ENCODE data around the gene MERTK. TPM values are rescaled to one million over a fixed set of nuclear protein-coding genes. Genes with fewer than 3 reads are reported as not detected.

Gene MERTK
- total RNA-seq, 1 donor from 2014 or later: 20.7 TPM

GRCh38 chr2:112045446-112046014 is 147.1 kb downstream of the MERTK start:
- no peaks in the 10 kb centered on the region for H3K9me3 ChIP-seq
- ATAC-seq (no peak), DNase-seq (no peak)
- no peak for TF ChIP-seq CTCF (IDR thresholded peaks at IDR 0.05)
- peaks cover 17% of the 10 kb centered on the region for H3K4me1 ChIP-seq
- H3K27me3 ChIP-seq (ENCODE audit: low read depth): no peaks in the 10 kb centered on the region
- H3K4me3 ChIP-seq: no peak overlapping the region
- no peaks in the 10 kb centered on the region for H3K36me3 ChIP-seq
- no peak overlapping the region for H3K27ac ChIP-seq
- intact Hi-C loops (cut with DNase I): loop anchor here (10.0 kb wide), 1 partner anchor 151 kb away; the partner anchor contains the start of gene MERTK

- Histone ChIP-seq H3K9me3 (no peaks in the 10 kb centered on the region), H3K36me3 (no peaks in the 10 kb centered on the region), H3K4me1 (peaks cover 17% of the 10 kb centered on the region), H3K27me3 (ENCODE audit: low read depth) (no peaks in the 10 kb centered on the region), H3K4me3 (no peak overlapping the region), H3K27ac (no peak overlapping the region)
- ATAC-seq (no peak), DNase-seq (no peak)
- intact Hi-C loops (cut with DNase I): loop anchor here (10.0 kb wide), 1 partner anchor 151 kb away; the partner anchor contains the start of gene MERTK
- TF ChIP-seq CTCF (IDR thresholded peaks at IDR 0.05): no peak
Measured at GRCh38 chr2:112046231-112046630, 147.8 kb downstream of the MERTK start.

GRCh38 chr2:112047537-112048235 is 149.3 kb downstream of the MERTK start:
- no peak overlapping the region for H3K27ac ChIP-seq
- H3K4me3 ChIP-seq: no peak overlapping the region
- TF ChIP-seq CTCF (IDR thresholded peaks at IDR 0.05): no peak
- peaks cover 17% of the 10 kb centered on the region for H3K4me1 ChIP-seq
- H3K36me3 ChIP-seq: no peaks in the 10 kb centered on the region
- ATAC-seq (peak; percentile 86 to 96), DNase-seq (no peak)
- H3K27me3 ChIP-seq (ENCODE audit: low read depth): no peaks in the 10 kb centered on the region
- intact Hi-C loops (cut with DNase I): loop anchor here (10.0 kb wide), 1 partner anchor 153 kb away; the partner anchor contains the start of gene MERTK
- H3K9me3 ChIP-seq: no peaks in the 10 kb centered on the region

- no peaks in the 10 kb centered on the region for H3K27me3 ChIP-seq (ENCODE audit: low read depth)
- intact Hi-C loops (cut with DNase I): loop anchor here (10.0 kb wide), 1 partner anchor 153 kb away; the partner anchor contains the start of gene MERTK
- TF ChIP-seq CTCF (IDR thresholded peaks at IDR 0.05): no peak
- no peak overlapping the region for H3K4me3 ChIP-seq
- no peaks in the 10 kb centered on the region for H3K36me3 ChIP-seq
- DNase-seq (no peak), ATAC-seq (peak in 1 of 2 donors; percentile 51)
- no peak overlapping the region for H3K27ac ChIP-seq
- H3K4me1 ChIP-seq: peaks cover 17% of the 10 kb centered on the region
- H3K9me3 ChIP-seq: no peaks in the 10 kb centered on the region
Measured at GRCh38 chr2:112048236-112048592, 149.8 kb downstream of the MERTK start.

GRCh38 chr2:112048887-112049286 is 150.5 kb downstream of the MERTK start:
- DNase-seq (no peak), ATAC-seq (peak; percentile 85 to 86)
- TF ChIP-seq CTCF (IDR thresholded peaks at IDR 0.05): peak; percentile 80
- intact Hi-C loops (cut with DNase I): loop anchor here (10.0 kb wide), 1 partner anchor 154 kb away; the partner anchor contains the start of gene MERTK
- Histone ChIP-seq H3K4me3 (no peak overlapping the region), H3K4me1 (peaks cover 22% of the 10 kb centered on the region), H3K27ac (no peak overlapping the region), H3K27me3 (ENCODE audit: low read depth) (no peaks in the 10 kb centered on the region), H3K9me3 (no peaks in the 10 kb centered on the region), H3K36me3 (no peaks in the 10 kb centered on the region)
